Nephron progenitor cell (in vitro differentiated cells): Measurements from ENCODE around the gene CHD6.
A peak's percentile ranks its signal among the peaks of the same experiment; 100 is the strongest.

Source experiments
- DNase-seq: peaks from one replicate; pipeline ENCODE4 v3.0.0; 2021
- H3K27ac Mint-ChIP-seq: 2 replicates; pipeline ENCODE4 v1.8.0; 2021; ENCODE audit warnings: mild to moderate bottlenecking, moderate library complexity, mixed read lengths
- H3K27me3 Mint-ChIP-seq: 2 replicates; pipeline ENCODE4 v1.8.0; 2021; ENCODE audit warnings: mild to moderate bottlenecking, low read depth, mixed read lengths; ENCODE audit not compliant: poor library complexity
- H3K36me3 Mint-ChIP-seq: 2 replicates; pipeline ENCODE4 v1.8.0; 2021; ENCODE audit warnings: low read depth, mixed read lengths
- H3K4me1 Mint-ChIP-seq: 2 replicates; pipeline ENCODE4 v1.8.0; 2021; ENCODE audit warnings: mixed read lengths
- H3K4me3 Mint-ChIP-seq: 2 replicates; pipeline ENCODE4 v1.8.0; 2021; ENCODE audit warnings: mild to moderate bottlenecking, moderate library complexity, mixed read lengths
- H3K9me3 Mint-ChIP-seq: 2 replicates; pipeline ENCODE4 v1.8.0; 2021; ENCODE audit warnings: mild to moderate bottlenecking, moderate library complexity, mixed read lengths
- CTCF ChIP-seq: fragments of 200-600 bp; sonication (generic); IDR thresholded peaks from 2 replicates; pipeline ENCODE4 v1.5.0; 2021; ENCODE audit warnings: antibody characterized with exemption

CHD6 gene

DNA sequence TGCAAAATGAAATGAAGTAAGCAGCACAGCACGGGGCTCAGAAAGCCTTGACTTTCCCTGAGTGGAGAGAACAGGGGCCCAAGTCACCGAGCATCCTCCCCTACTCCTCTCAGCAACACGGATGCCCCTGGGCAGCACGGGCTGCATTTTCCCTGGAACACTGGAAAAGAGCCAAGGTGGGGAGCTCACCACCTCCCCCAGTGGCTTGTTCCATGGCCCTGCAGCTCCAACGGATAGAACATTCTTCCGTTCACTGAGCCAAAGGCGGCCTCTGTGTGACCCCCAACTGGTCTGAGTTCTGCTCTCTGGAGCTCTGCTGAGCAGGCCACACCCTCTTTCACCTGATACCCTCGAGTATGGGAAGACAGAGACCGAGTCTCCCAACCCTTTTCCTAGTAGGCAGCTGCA, 230.7 kb downstream of the CHD6 start:
- peak; percentile 52 for DNase-seq
- no peak overlapping the region for H3K4me3 Mint-ChIP-seq
- no peak overlapping the region for H3K27ac Mint-ChIP-seq
- TF ChIP-seq CTCF, result no peak
- peaks cover 24% of the 10 kb centered on the region for H3K27me3 Mint-ChIP-seq
- no peaks in the 10 kb centered on the region for H3K9me3 Mint-ChIP-seq
- peaks cover 29% of the 10 kb centered on the region for H3K4me1 Mint-ChIP-seq
- H3K36me3 Mint-ChIP-seq, result no peaks in the 10 kb centered on the region

DNA sequence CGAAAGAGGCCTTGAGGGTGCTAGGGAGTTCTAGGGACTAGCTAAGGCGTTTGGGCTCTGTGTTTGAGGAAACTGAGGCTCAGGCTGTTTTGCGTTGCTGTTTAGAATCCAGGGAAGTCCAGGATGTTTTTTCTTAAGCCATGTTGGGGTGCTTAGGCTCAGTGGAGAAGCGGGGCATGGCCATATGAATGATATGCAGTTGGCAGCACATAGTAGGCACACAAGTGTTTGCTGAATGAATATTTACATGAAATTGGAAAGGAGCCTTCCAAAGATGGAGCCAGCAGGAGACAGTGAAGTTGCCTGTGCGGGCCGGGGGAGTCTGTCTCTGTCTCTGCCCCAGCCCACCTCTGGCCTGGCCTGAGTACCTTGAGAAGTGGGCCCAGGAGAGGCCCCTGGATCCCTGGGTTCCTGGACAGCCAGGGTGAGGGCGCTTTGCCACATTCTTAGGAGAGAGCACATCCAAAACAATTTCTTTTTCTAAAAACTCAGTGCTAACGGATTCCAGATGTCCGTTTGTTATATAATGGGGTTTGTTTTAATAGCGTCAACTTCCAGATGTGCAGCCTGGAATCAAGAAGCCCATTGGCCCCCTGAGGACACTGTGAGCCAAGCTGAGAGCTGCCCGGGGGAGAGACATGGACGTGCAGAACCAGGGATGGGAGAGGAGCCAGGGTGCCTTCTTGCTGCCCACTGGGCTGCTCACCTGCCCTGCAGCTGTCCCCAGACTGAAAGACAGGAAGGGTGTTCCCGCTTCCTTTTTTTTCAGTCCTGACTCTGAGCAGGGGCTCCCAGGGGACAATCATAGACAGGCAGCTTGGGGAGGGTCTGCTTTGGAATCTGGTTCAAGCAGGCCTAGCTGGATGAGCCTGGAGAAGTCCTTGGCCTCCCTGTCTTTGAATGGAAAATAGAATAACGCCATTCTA, 231.4 kb downstream of the CHD6 start:
- H3K27me3 Mint-ChIP-seq, result peaks cover 24% of the 10 kb centered on the region
- H3K27ac Mint-ChIP-seq, result no peak overlapping the region
- no peaks in the 10 kb centered on the region for H3K36me3 Mint-ChIP-seq
- TF ChIP-seq CTCF, result no peak
- no peak overlapping the region for H3K4me3 Mint-ChIP-seq
- DNase-seq, result no peak
- H3K4me1 Mint-ChIP-seq, result peaks cover 25% of the 10 kb centered on the region
- no peaks in the 10 kb centered on the region for H3K9me3 Mint-ChIP-seq

- no peak for TF ChIP-seq CTCF
- Mint-ChIP-seq H3K36me3 (no peaks in the 10 kb centered on the region), H3K4me1 (peaks cover 22% of the 10 kb centered on the region), H3K27ac (no peak overlapping the region), H3K27me3 (peaks cover 40% of the 10 kb centered on the region), H3K4me3 (no peak overlapping the region), H3K9me3 (no peaks in the 10 kb centered on the region)
- DNase-seq, result no peak
These were observed 235.3 kb downstream of the CHD6 start for GRCh38 chr20:41382791-41383305.

DNA sequence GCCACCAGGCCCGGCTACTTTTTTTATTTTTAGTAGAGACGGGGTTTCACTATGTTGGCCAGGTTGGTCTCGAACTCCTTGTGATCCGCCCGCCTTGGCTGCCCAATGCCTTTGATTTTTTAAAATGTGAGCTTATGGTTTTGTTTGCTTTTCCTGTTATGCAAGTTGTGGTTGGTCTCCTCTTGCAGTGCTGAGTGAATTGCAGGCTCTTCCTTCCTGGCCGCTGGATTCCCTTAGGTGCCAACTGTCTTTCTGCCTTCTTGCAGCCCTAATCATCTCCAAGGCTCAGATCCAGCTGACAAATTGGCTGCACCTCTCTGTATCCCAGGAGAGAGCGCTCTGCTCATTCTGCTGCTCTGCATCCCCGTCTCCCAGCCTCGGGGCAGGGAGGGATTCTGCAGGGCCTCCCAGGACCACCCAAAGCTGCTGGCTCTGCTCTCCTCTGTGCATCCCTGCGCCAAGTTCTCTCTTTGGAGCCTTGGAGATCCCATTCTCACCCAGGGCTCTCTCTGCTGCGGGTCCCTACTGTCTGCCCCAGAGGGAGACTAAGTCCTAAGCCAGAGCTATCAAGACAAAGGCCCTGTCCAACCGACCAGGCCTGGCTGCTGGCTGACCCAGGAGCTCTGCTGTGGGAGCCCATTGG, 237.5 kb downstream of the CHD6 start:
- Mint-ChIP-seq H3K27me3 (peaks cover 46% of the 10 kb centered on the region), H3K4me1 (peaks cover 26% of the 10 kb centered on the region), H3K9me3 (no peaks in the 10 kb centered on the region), H3K27ac (peak overlapping the region; percentile 25), H3K36me3 (no peaks in the 10 kb centered on the region), H3K4me3 (no peak overlapping the region)
- no peak for DNase-seq
- no peak for TF ChIP-seq CTCF

DNA sequence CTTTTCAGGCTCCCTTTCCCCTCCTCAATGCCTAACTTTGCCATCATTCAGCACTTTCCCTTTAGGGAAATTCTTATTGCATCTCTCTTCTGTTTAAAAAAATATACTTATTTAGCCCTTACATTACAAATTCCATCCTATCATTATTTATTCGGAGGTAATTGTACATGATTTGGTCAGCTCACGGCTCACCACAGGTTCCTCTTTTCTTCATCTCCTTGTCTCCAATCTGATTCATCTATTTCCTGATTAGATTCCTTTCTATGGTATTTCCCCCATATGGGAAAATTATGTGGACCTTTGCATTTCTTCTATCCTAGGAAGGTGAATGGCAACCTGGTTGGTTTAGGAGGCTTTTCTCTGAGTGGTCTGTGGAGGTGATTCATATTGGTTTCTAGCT, 238.6 kb downstream of the CHD6 start:
- no peaks in the 10 kb centered on the region for H3K36me3 Mint-ChIP-seq
- no peak overlapping the region for H3K27ac Mint-ChIP-seq
- no peak for DNase-seq
- no peaks in the 10 kb centered on the region for H3K9me3 Mint-ChIP-seq
- H3K4me1 Mint-ChIP-seq, result peaks cover 36% of the 10 kb centered on the region
- peaks cover 46% of the 10 kb centered on the region for H3K27me3 Mint-ChIP-seq
- H3K4me3 Mint-ChIP-seq, result no peak overlapping the region
- no peak for TF ChIP-seq CTCF
